HG03558 (cell line): ENCODE measurements around the gene RRBP1.

Experiments used
- ATAC-seq: cut with Tn5 transposase; IDR thresholded peaks from one replicate; pipeline ENCODE4 v1.9.1; 2021; ENCODE audit warnings: moderate number of reproducible peaks; ENCODE audit not compliant: unreplicated experiment; ENCODE audit errors: extremely low read depth

RRBP1 gene

GRCh38 chr20:17594443-17594842 is 87.6 kb downstream of the RRBP1 start:
- ATAC-seq: no peak

- ATAC-seq: no peak
These were observed 88.1 kb downstream of the RRBP1 start for GRCh38 chr20:17593902-17594301.

GRCh38 chr20:17590245-17590644 is 91.8 kb downstream of the RRBP1 start:
- no peak for ATAC-seq

GRCh38 chr20:17589161-17589834 is 92.7 kb downstream of the RRBP1 start:
- no peak for ATAC-seq

DNA sequence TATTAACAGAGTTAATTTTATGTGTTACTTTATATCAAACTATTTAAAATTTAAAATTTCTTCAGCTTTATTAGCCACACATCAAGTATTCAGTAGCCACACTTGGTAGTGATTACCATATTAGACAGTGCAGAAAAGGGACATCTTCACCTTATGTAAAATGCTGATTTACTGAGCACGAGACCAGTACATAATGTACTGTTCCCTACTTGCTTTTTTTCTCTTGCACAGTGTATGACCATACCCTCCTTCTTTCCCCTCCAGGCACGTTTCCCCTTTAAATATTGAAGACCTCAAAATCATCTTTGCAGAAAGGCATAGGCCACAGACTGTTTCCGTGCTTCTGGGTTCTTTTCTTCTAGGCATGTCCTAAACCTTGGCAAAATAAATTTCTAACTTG is 94.2 kb downstream of the RRBP1 start:
- no peak for ATAC-seq

GRCh38 chr20:17587148-17587547 is 94.9 kb downstream of the RRBP1 start:
- ATAC-seq: no peak

GRCh38 chr20:17586250-17586649 is 95.8 kb downstream of the RRBP1 start:
- no peak for ATAC-seq

DNA sequence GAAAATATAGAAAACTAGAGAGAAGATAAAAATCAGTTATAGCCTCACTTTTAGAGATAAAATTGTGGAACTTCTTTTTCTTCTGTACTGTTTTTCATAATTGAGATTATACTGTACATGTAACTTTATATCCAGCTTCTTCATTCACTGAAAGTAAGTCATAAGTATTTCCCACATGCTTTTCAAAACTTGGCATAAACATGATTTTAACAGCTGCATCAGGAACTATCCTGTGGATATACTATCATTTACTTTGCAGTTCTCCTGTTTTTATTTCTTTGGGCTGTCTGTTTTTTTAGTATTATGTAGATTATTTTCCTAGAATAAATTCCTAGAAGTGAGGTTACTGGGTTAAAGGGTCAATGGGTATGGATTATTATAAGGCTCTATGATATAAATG is 97.4 kb downstream of the RRBP1 start:
- no peak for ATAC-seq

GRCh38 chr20:17583126-17583525 is 98.9 kb downstream of the RRBP1 start:
- no peak for ATAC-seq

DNA sequence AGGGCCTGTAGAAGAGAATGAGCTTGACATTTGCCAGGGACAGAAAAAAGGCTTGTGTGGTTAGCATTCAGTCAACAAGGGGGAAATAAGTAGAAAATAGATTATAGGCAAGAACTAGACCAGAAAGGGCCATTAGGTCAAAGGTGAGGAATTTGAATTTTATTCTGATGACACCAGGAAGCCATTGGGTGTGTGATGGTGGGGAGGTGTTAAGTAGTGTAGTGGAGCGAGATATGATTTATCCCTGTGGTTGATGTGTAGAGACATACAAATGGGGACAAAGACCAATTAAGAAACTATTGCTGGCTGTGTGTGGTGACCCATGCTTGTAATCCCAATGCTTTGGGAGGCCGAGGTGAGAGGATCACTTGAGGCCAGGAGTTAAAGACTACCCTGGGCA is 101.1 kb downstream of the RRBP1 start:
- ATAC-seq: no peak

DNA sequence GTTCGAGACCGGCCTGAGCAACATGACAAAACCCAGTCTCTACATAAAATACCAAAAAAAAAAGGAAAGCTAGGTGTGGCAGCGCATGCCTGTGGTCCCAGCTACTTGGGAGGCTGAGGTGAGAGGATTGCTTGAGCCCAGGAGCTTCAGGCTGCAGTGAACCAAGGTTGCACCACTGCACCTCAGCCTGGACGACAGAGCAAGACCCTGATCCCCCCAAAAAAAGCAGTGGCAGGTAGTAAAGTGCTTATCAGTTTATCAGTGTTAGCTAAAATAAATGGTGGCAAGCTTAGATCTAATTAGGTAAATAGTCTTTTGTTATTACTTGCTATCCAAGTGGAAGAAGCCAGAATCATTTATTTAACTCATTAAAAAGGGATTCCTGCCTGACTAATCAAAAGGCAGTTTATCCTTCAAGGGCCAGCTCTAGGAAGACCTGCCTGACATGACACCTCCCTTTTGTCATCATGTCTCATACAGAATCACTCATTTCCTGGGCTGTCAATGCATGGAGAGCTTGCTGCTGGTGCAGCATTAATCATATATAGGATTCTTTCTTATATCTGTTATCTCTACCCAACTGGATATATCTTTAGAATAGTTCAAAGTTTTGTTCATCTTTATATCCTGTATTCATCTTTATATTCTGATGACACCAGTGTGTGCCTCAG is 102.5 kb downstream of the RRBP1 start:
- no peak for ATAC-seq

- no peak for ATAC-seq
These were observed 105.8 kb downstream of the RRBP1 start for GRCh38 chr20:17576215-17576614.

DNA sequence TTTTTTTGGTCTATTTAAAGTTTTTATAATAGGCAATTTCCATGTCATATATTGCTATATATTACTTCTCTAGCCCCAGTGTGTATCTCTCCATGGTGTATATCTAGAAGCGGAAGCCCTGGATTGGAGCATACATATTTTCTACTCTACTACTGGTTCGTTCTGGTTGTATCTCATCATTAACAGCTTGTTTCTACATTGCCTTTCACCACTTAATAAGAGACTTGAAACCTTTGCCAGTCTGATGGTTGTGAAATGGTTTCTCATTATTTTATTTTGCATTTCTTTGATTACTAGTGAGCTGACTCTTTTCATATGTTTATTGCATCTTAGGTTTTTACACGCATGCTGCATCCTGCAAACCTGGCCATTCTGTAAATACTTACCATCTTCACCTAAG is 108.6 kb downstream of the RRBP1 start:
- no peak for ATAC-seq

- ATAC-seq: no peak
These were observed 109.9 kb downstream of the RRBP1 start for GRCh38 chr20:17572034-17572638.

DNA sequence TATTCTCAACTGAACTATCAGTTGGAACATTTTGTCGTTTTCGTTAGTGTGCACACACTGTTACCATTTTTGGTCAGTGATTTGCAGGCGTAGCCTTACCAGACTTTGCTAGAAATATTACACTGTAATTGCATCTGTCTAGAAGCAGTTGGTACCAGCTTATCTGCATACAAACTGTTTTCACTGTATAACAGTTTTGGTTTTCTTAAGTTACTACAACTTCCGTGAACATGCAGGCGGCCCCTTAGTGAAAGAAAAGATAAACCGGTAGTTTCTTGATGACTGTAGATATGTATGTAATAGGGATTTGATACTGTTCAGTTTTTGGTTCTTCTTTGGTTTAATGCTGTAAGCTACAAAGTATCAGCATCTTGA is 110.9 kb downstream of the RRBP1 start:
- ATAC-seq: no peak

DNA sequence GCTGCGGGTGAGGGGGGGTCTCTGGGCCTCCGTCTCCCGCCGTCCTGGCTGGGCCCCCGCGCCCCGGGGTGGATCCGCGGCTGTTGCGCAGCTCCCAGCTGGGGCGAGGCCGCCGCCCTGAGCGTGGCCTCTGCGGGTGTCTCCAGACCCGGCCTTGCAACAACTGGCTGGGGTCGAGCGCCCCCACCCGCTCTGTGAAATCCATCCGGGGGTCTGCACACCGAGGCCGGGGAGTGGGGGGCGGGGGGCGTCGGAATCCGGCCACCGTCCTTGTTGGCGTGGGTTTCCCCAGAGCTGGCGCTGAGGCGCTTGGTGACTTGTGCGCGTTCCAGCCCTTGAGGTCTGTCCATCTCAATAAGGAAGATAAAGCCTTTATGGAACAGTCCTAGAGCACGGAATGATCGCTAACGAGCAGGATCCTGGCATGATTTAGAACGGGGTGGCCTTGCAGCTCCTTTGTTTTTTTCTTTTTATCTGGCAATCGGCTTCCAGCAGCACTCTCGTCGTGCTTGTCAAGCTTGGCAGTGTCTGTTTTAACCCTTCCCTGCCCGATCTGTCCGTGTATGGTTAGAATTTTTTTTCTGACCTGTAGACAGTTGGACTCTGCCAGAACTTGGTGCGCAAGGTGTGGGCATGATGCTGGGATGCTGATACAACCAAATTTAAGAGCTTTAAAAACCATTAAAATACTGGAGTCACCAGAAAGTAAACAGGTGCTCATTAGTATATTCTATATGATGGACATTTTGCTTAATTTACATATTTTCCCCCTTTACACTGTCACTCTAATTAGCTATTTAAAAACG is 111.5 kb downstream of the RRBP1 start:
- ATAC-seq: no peak

- peak; percentile 90 for ATAC-seq
These were observed 112.3 kb downstream of the RRBP1 start, which contains the start of gene DSTN for GRCh38 chr20:17569616-17570346. DSTN (plus strand) TSS chr20:17570075; CDS start chr20:17570209, 134 bp downstream.

DNA sequence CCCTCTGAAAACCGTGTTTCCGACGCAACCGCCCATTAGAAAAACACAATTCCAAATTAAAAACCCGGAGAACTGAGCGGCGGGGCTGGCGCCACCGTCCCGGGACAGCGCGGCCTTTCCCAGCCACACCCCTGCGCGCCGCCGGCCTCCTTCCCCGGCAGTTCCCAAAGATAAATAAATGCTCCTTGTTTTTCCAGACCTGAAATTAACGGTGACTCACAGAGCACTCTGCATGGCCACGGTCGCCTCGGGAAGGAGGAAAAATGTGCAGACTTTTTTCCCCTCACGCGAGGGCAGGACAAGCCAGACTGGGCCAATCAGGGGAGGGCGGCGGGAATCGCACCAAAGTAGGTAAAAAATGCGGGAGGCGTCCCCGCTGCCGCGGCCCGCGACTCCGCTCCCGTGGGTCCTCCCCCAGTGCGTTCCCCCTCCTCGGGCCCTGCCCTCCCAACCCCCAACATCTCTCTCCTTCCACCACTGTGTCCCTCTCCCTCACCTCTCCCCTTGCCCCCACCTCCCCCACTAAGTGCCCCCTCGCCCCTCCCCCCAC is 113.0 kb downstream of the RRBP1 start:
- no peak for ATAC-seq

DNA sequence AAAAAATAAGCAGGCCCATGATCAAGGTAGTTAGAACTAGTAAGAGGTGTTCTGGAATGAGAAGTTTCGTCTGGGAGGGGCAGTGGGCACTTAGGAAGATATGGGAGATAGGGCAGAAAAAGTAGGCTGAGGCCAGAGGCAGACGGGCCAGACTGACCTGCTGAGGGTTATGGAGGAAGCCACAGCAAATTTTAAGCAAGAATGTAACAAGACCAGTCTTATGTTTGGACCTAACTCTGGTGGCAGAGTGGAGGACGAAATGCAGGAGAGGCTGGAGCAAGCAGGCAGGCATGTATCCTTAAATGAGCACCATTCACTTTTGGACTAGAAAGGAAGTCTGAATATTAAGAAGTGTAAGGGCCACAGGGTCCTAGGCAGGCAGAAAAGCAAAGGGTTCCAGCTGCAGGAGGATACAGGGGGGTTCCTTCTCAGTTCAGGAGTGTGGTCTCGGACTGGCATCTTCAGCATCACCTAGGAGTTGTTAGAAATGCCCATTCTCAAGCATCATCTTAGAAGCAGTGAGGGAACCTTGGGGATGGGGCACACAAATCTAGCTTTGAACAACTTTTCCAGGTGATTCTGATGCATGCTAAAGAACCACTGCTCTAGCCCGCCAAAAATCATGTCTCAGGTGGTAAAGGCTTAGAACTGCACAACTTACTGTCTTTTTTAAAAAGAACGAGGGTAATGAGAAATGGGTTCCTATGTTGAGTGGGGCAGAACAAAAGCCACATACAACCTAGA is 113.8 kb downstream of the RRBP1 start:
- no peak for ATAC-seq
